ENCODE data around the gene HS6ST1. TPM values are rescaled to one million over a fixed set of nuclear protein-coding genes. Genes with fewer than 3 reads are reported as not detected.

Gene HS6ST1
- total RNA-seq, 3 donors from 2014 or later = 23.9 to 32.3 (median 28.2) TPM

GRCh38 chr2:128237911-128238697 lies 80.6 kb downstream of the HS6ST1 start:
- Mint-ChIP-seq H3K4me3 (no peak overlapping the region), H3K36me3 (ENCODE audit: insufficient read depth) (no peaks in the 10 kb centered on the region), H3K4me1 (ENCODE audit: low read depth) (peaks cover 5% of the 10 kb centered on the region), H3K9me3 (no peaks in the 10 kb centered on the region), H3K27me3 (ENCODE audit: low read depth) (peaks cover 5% of the 10 kb centered on the region)
- ATAC-seq (no peak), DNase-seq (no peak)

GRCh38 chr2:128237081-128237534 lies 81.6 kb downstream of the HS6ST1 start:
- H3K4me3 Mint-ChIP-seq = no peak overlapping the region
- H3K27me3 Mint-ChIP-seq (ENCODE audit: low read depth) = peaks cover 5% of the 10 kb centered on the region
- DNase-seq (no peak), ATAC-seq (no peak)
- H3K4me1 Mint-ChIP-seq (ENCODE audit: low read depth) = peaks cover 5% of the 10 kb centered on the region
- no peaks in the 10 kb centered on the region for H3K36me3 Mint-ChIP-seq (ENCODE audit: insufficient read depth)
- no peaks in the 10 kb centered on the region for H3K9me3 Mint-ChIP-seq

- H3K27me3 Mint-ChIP-seq (ENCODE audit: low read depth) = peaks cover 4% of the 10 kb centered on the region
- DNase-seq = no peak
- H3K9me3 Mint-ChIP-seq = no peaks in the 10 kb centered on the region
- ATAC-seq = no peak
- H3K36me3 Mint-ChIP-seq (ENCODE audit: insufficient read depth) = no peaks in the 10 kb centered on the region
- H3K4me1 Mint-ChIP-seq (ENCODE audit: low read depth) = peaks cover 5% of the 10 kb centered on the region
- H3K4me3 Mint-ChIP-seq = no peak overlapping the region
These were observed 82.1 kb downstream of the HS6ST1 start for GRCh38 chr2:128236491-128237035.

GRCh38 chr2:128235581-128235980 lies 83.1 kb downstream of the HS6ST1 start:
- H3K9me3 Mint-ChIP-seq = no peaks in the 10 kb centered on the region
- H3K27me3 Mint-ChIP-seq (ENCODE audit: low read depth) = peaks cover 6% of the 10 kb centered on the region
- peaks cover 5% of the 10 kb centered on the region for H3K4me1 Mint-ChIP-seq (ENCODE audit: low read depth)
- DNase-seq (no peak), ATAC-seq (no peak)
- H3K4me3 Mint-ChIP-seq = no peak overlapping the region
- H3K36me3 Mint-ChIP-seq (ENCODE audit: insufficient read depth) = no peaks in the 10 kb centered on the region

- no peak for DNase-seq
- Mint-ChIP-seq H3K36me3 (ENCODE audit: insufficient read depth) (no peaks in the 10 kb centered on the region), H3K9me3 (no peaks in the 10 kb centered on the region), H3K4me1 (ENCODE audit: low read depth) (peaks cover 5% of the 10 kb centered on the region), H3K27me3 (ENCODE audit: low read depth) (peaks cover 6% of the 10 kb centered on the region), H3K4me3 (no peak overlapping the region)
- ATAC-seq = no peak
These were observed 84.1 kb downstream of the HS6ST1 start for GRCh38 chr2:128234613-128235012.

- no peaks in the 10 kb centered on the region for H3K36me3 Mint-ChIP-seq (ENCODE audit: insufficient read depth)
- peak overlapping the region; percentile 80 for H3K4me3 Mint-ChIP-seq
- H3K9me3 Mint-ChIP-seq = no peaks in the 10 kb centered on the region
- peaks cover 6% of the 10 kb centered on the region for H3K27me3 Mint-ChIP-seq (ENCODE audit: low read depth)
- DNase-seq (no peak), ATAC-seq (no peak)
- peaks cover 5% of the 10 kb centered on the region for H3K4me1 Mint-ChIP-seq (ENCODE audit: low read depth)
These were observed 84.8 kb downstream of the HS6ST1 start for GRCh38 chr2:128233790-128234395.

- H3K27me3 Mint-ChIP-seq (ENCODE audit: low read depth) = peaks cover 6% of the 10 kb centered on the region
- H3K9me3 Mint-ChIP-seq = no peaks in the 10 kb centered on the region
- H3K36me3 Mint-ChIP-seq (ENCODE audit: insufficient read depth) = no peaks in the 10 kb centered on the region
- peak overlapping the region; percentile 80 for H3K4me3 Mint-ChIP-seq
- H3K4me1 Mint-ChIP-seq (ENCODE audit: low read depth) = peaks cover 5% of the 10 kb centered on the region
- DNase-seq = peak; percentile 80
- ATAC-seq = peak; percentile 97 to 98
These were observed 85.5 kb downstream of the HS6ST1 start for GRCh38 chr2:128232965-128233789.

- ATAC-seq (no peak), DNase-seq (no peak)
- peaks cover 4% of the 10 kb centered on the region for H3K27me3 Mint-ChIP-seq (ENCODE audit: low read depth)
- H3K36me3 Mint-ChIP-seq (ENCODE audit: insufficient read depth) = no peaks in the 10 kb centered on the region
- H3K9me3 Mint-ChIP-seq = no peaks in the 10 kb centered on the region
- H3K4me3 Mint-ChIP-seq = no peak overlapping the region
- H3K4me1 Mint-ChIP-seq (ENCODE audit: low read depth) = peaks cover 5% of the 10 kb centered on the region
These were observed 89.8 kb downstream of the HS6ST1 start for GRCh38 chr2:128228894-128229293.

GRCh38 chr2:128227862-128228261 lies 90.8 kb downstream of the HS6ST1 start:
- H3K4me3 Mint-ChIP-seq = no peak overlapping the region

GRCh38 chr2:128219891-128220290 lies 98.8 kb downstream of the HS6ST1 start:
- DNase-seq = no peak
- no peaks in the 10 kb centered on the region for H3K36me3 Mint-ChIP-seq (ENCODE audit: insufficient read depth)
- no peak for ATAC-seq
- H3K4me1 Mint-ChIP-seq (ENCODE audit: low read depth) = no peaks in the 10 kb centered on the region
- no peak overlapping the region for H3K4me3 Mint-ChIP-seq
- no peaks in the 10 kb centered on the region for H3K9me3 Mint-ChIP-seq
- H3K27me3 Mint-ChIP-seq (ENCODE audit: low read depth) = peaks cover 6% of the 10 kb centered on the region

More at GRCh38 chr2:128227862-128228261, 90.8 kb downstream of the HS6ST1 start:
- Mint-ChIP-seq H3K36me3 (ENCODE audit: insufficient read depth) (no peaks in the 10 kb centered on the region), H3K9me3 (no peaks in the 10 kb centered on the region), H3K4me1 (ENCODE audit: low read depth) (no peaks in the 10 kb centered on the region), H3K27me3 (ENCODE audit: low read depth) (peaks cover 4% of the 10 kb centered on the region)
- ATAC-seq (no peak), DNase-seq (no peak)

- DNase-seq = no peak
- no peaks in the 10 kb centered on the region for H3K4me1 Mint-ChIP-seq (ENCODE audit: low read depth)
- H3K4me3 Mint-ChIP-seq = no peak overlapping the region
- no peak for ATAC-seq
- H3K36me3 Mint-ChIP-seq (ENCODE audit: insufficient read depth) = no peaks in the 10 kb centered on the region
- H3K27me3 Mint-ChIP-seq (ENCODE audit: low read depth) = peaks cover 5% of the 10 kb centered on the region
- no peaks in the 10 kb centered on the region for H3K9me3 Mint-ChIP-seq
These were observed 101.0 kb downstream of the HS6ST1 start for GRCh38 chr2:128217671-128218070.

GRCh38 chr2:128215897-128216642 lies 102.6 kb downstream of the HS6ST1 start:
- ATAC-seq = no peak

More at GRCh38 chr2:128215897-128216642, 102.6 kb downstream of the HS6ST1 start:
- Mint-ChIP-seq H3K27me3 (ENCODE audit: low read depth) (peaks cover 4% of the 10 kb centered on the region), H3K4me3 (no peak overlapping the region), H3K4me1 (ENCODE audit: low read depth) (no peaks in the 10 kb centered on the region), H3K9me3 (no peaks in the 10 kb centered on the region), H3K36me3 (ENCODE audit: insufficient read depth) (no peaks in the 10 kb centered on the region)
- DNase-seq = no peak
